Activated T-helper 17 cell treated with anti-CD3 and anti-CD28 coated beads, Interleukin-2, amount 50 U/mL, for 72 hours (primary cell): Measurements from ENCODE around the gene UBXN7. TPM values are rescaled to one million over a fixed set of nuclear protein-coding genes. Genes with fewer than 3 reads are reported as not detected.
"Not testable (repeated sequence)": the region's sequence is repeated elsewhere in the genome, so short reads cannot be mapped to it uniquely, and the experiment has no call there.

ENCODE experiments used
- ATAC-seq: fragments of 150-1000 bp; cut with Tn5 transposase; replicated peaks from 2 replicates; pipeline ENCODE4 v1.10.0; 2021; ENCODE audit warnings: mild to moderate bottlenecking, moderate library complexity
- H3K27ac Mint-ChIP-seq: one replicate; pipeline ENCODE4 v1.8.0; 2022; ENCODE audit warnings: mixed read lengths
- H3K27me3 Mint-ChIP-seq: one replicate; pipeline ENCODE4 v1.8.0; 2022; ENCODE audit warnings: mixed read lengths
- H3K36me3 Mint-ChIP-seq: one replicate; pipeline ENCODE4 v1.8.0; 2022; ENCODE audit warnings: low read depth, mild to moderate bottlenecking, mixed read lengths
- H3K4me1 Mint-ChIP-seq: one replicate; pipeline ENCODE4 v1.8.0; 2022; ENCODE audit warnings: mixed read lengths
- H3K4me3 Mint-ChIP-seq: one replicate; pipeline ENCODE4 v1.8.0; 2022; ENCODE audit warnings: mild to moderate bottlenecking, mixed read lengths
- H3K9me3 Mint-ChIP-seq: one replicate; pipeline ENCODE4 v1.8.0; 2022; ENCODE audit warnings: mixed read lengths
- total RNA-seq, 2 donors: library from RNA; stranded (reverse); gene quantifications; one replicate each; pipeline ENCODE4 v1.2.3, GENCODE V29; 2022

UBXN7 gene
- total RNA-seq, 2 donors from 2014 or later: 49.1 to 99.2 TPM

- peaks cover 15% of the 10 kb centered on the region for H3K4me1 Mint-ChIP-seq
- no peak overlapping the region for H3K27ac Mint-ChIP-seq
- H3K36me3 Mint-ChIP-seq: peaks cover 100% of the 10 kb centered on the region
- no peaks in the 10 kb centered on the region for H3K27me3 Mint-ChIP-seq
- ATAC-seq: no peak
- no peak overlapping the region for H3K4me3 Mint-ChIP-seq
- H3K9me3 Mint-ChIP-seq: no peaks in the 10 kb centered on the region
These were observed 76.6 kb downstream of the UBXN7 start for GRCh38 chr3:196355668-196356067.

GRCh38 chr3:196354132-196354531 lies 78.1 kb downstream of the UBXN7 start:
- no peak overlapping the region for H3K27ac Mint-ChIP-seq
- no peak overlapping the region for H3K4me3 Mint-ChIP-seq
- H3K27me3 Mint-ChIP-seq: no peaks in the 10 kb centered on the region
- H3K4me1 Mint-ChIP-seq: peaks cover 9% of the 10 kb centered on the region
- no peak for ATAC-seq
- H3K36me3 Mint-ChIP-seq: peaks cover 97% of the 10 kb centered on the region
- no peaks in the 10 kb centered on the region for H3K9me3 Mint-ChIP-seq

GRCh38 chr3:196351541-196351940 lies 80.7 kb downstream of the UBXN7 start:
- H3K27ac Mint-ChIP-seq: peak overlapping the region; percentile 21
- H3K27me3 Mint-ChIP-seq: no peaks in the 10 kb centered on the region
- no peak overlapping the region for H3K4me3 Mint-ChIP-seq
- ATAC-seq: no peak
- H3K36me3 Mint-ChIP-seq: peaks cover 83% of the 10 kb centered on the region
- no peaks in the 10 kb centered on the region for H3K9me3 Mint-ChIP-seq
- no peaks in the 10 kb centered on the region for H3K4me1 Mint-ChIP-seq

GRCh38 chr3:196350067-196350466 lies 82.2 kb downstream of the UBXN7 start:
- no peak for ATAC-seq
- Mint-ChIP-seq H3K4me3 (no peak overlapping the region), H3K27ac (no peak overlapping the region)

GRCh38 chr3:196348698-196349097 lies 83.5 kb downstream of the UBXN7 start:
- peaks cover 60% of the 10 kb centered on the region for H3K36me3 Mint-ChIP-seq
- no peak overlapping the region for H3K27ac Mint-ChIP-seq
- no peak overlapping the region for H3K4me3 Mint-ChIP-seq
- no peaks in the 10 kb centered on the region for H3K4me1 Mint-ChIP-seq
- H3K9me3 Mint-ChIP-seq: no peaks in the 10 kb centered on the region
- H3K27me3 Mint-ChIP-seq: no peaks in the 10 kb centered on the region
- ATAC-seq: no peak

More at GRCh38 chr3:196350067-196350466, 82.2 kb downstream of the UBXN7 start:
- H3K36me3 Mint-ChIP-seq: peaks cover 73% of the 10 kb centered on the region
- no peaks in the 10 kb centered on the region for H3K4me1 Mint-ChIP-seq
- no peaks in the 10 kb centered on the region for H3K9me3 Mint-ChIP-seq
- no peaks in the 10 kb centered on the region for H3K27me3 Mint-ChIP-seq

GRCh38 chr3:196344663-196345062 lies 87.6 kb downstream of the UBXN7 start:
- no peak for ATAC-seq

GRCh38 chr3:196343917-196344316 lies 88.3 kb downstream of the UBXN7 start:
- not testable (repeated sequence) for H3K27ac Mint-ChIP-seq, H3K4me1 Mint-ChIP-seq, H3K9me3 Mint-ChIP-seq, H3K4me3 Mint-ChIP-seq, H3K27me3 Mint-ChIP-seq, ATAC-seq
- H3K36me3 Mint-ChIP-seq: peaks cover 15% of the 10 kb centered on the region

More at GRCh38 chr3:196344663-196345062, 87.6 kb downstream of the UBXN7 start:
- no peak overlapping the region for H3K4me3 Mint-ChIP-seq
- no peaks in the 10 kb centered on the region for H3K4me1 Mint-ChIP-seq
- peaks cover 22% of the 10 kb centered on the region for H3K36me3 Mint-ChIP-seq
- no peaks in the 10 kb centered on the region for H3K27me3 Mint-ChIP-seq
- H3K27ac Mint-ChIP-seq: no peak overlapping the region
- H3K9me3 Mint-ChIP-seq: no peaks in the 10 kb centered on the region

GRCh38 chr3:196341137-196341536 lies 91.1 kb downstream of the UBXN7 start:
- Mint-ChIP-seq H3K27me3 (peaks cover 3% of the 10 kb centered on the region), H3K27ac (no peak overlapping the region), H3K4me3 (no peak overlapping the region), H3K36me3 (peaks cover 5% of the 10 kb centered on the region), H3K4me1 (no peaks in the 10 kb centered on the region), H3K9me3 (no peaks in the 10 kb centered on the region)
- ATAC-seq: no peak

- Mint-ChIP-seq H3K9me3 (no peaks in the 10 kb centered on the region), H3K36me3 (peaks cover 3% of the 10 kb centered on the region), H3K27me3 (peaks cover 3% of the 10 kb centered on the region), H3K4me3 (no peak overlapping the region), H3K4me1 (no peaks in the 10 kb centered on the region), H3K27ac (no peak overlapping the region)
- ATAC-seq: peak; percentile 26
These were observed 91.8 kb downstream of the UBXN7 start for GRCh38 chr3:196340466-196340865.

- H3K4me3 Mint-ChIP-seq: no peak overlapping the region
- H3K27me3 Mint-ChIP-seq: peaks cover 3% of the 10 kb centered on the region
- H3K9me3 Mint-ChIP-seq: no peaks in the 10 kb centered on the region
- no peaks in the 10 kb centered on the region for H3K36me3 Mint-ChIP-seq
- H3K4me1 Mint-ChIP-seq: no peaks in the 10 kb centered on the region
- no peak overlapping the region for H3K27ac Mint-ChIP-seq
- ATAC-seq: peak; percentile 57
These were observed 92.6 kb downstream of the UBXN7 start for GRCh38 chr3:196339493-196340254.

- no peak for ATAC-seq
- Mint-ChIP-seq H3K9me3 (no peaks in the 10 kb centered on the region), H3K36me3 (no peaks in the 10 kb centered on the region), H3K27ac (no peak overlapping the region), H3K4me3 (no peak overlapping the region), H3K27me3 (peaks cover 3% of the 10 kb centered on the region), H3K4me1 (no peaks in the 10 kb centered on the region)
These were observed 93.2 kb downstream of the UBXN7 start for GRCh38 chr3:196339044-196339443.

GRCh38 chr3:196336319-196337145 lies 95.7 kb downstream of the UBXN7 start:
- Mint-ChIP-seq H3K36me3 (no peaks in the 10 kb centered on the region), H3K27ac (no peak overlapping the region), H3K4me1 (no peaks in the 10 kb centered on the region), H3K27me3 (peaks cover 3% of the 10 kb centered on the region), H3K9me3 (no peaks in the 10 kb centered on the region), H3K4me3 (no peak overlapping the region)
- ATAC-seq: no peak

GRCh38 chr3:196335503-196335948 lies 96.7 kb downstream of the UBXN7 start:
- Mint-ChIP-seq H3K27me3 (peaks cover 3% of the 10 kb centered on the region), H3K9me3 (no peaks in the 10 kb centered on the region), H3K4me3 (no peak overlapping the region), H3K36me3 (no peaks in the 10 kb centered on the region), H3K4me1 (no peaks in the 10 kb centered on the region), H3K27ac (no peak overlapping the region)
- ATAC-seq: no peak

- H3K4me3 Mint-ChIP-seq: no peak overlapping the region
- no peaks in the 10 kb centered on the region for H3K36me3 Mint-ChIP-seq
- no peaks in the 10 kb centered on the region for H3K4me1 Mint-ChIP-seq
- no peaks in the 10 kb centered on the region for H3K9me3 Mint-ChIP-seq
- peaks cover 3% of the 10 kb centered on the region for H3K27me3 Mint-ChIP-seq
- ATAC-seq: no peak
- no peak overlapping the region for H3K27ac Mint-ChIP-seq
These were observed 97.2 kb downstream of the UBXN7 start for GRCh38 chr3:196334982-196335381.

GRCh38 chr3:196332168-196332567 lies 100.1 kb downstream of the UBXN7 start:
- no peak overlapping the region for H3K4me3 Mint-ChIP-seq
- no peaks in the 10 kb centered on the region for H3K36me3 Mint-ChIP-seq
- no peaks in the 10 kb centered on the region for H3K4me1 Mint-ChIP-seq
- peaks cover 4% of the 10 kb centered on the region for H3K27me3 Mint-ChIP-seq
- H3K27ac Mint-ChIP-seq: no peak overlapping the region
- H3K9me3 Mint-ChIP-seq: no peaks in the 10 kb centered on the region
- no peak for ATAC-seq
